Amygdala (tissue), 56 donors: ENCODE results near the gene HTR3A.

Experiments
- DNase-seq, 56 donors: peaks; one replicate each; lab custom pipeline; 2025; lab: John Stamatoyannopoulos, UW

HTR3A gene

GRCh38 chr11:114015117-114015516, 40.2 kb downstream of the HTR3A start:
- no peak for DNase-seq

GRCh38 chr11:114016986-114017385, 42.1 kb downstream of the HTR3A start:
- DNase-seq: no peak

GRCh38 chr11:114017723-114018122, 42.8 kb downstream of the HTR3A start:
- DNase-seq: no peak

- no peak for DNase-seq
These were observed 44.1 kb downstream of the HTR3A start for GRCh38 chr11:114019046-114019445.

GRCh38 chr11:114019574-114019973, 44.7 kb downstream of the HTR3A start:
- DNase-seq: no peak

GRCh38 chr11:114025329-114025907, 50.5 kb downstream of the HTR3A start:
- DNase-seq: no peak

- DNase-seq: no peak
These were observed 51.4 kb downstream of the HTR3A start for GRCh38 chr11:114026355-114026754.

- DNase-seq: peak in 9 of 56 donors; percentile 2 to 17 (median 9)
These were observed 52.5 kb downstream of the HTR3A start for GRCh38 chr11:114027391-114027790.

- no peak for DNase-seq
These were observed 53.0 kb downstream of the HTR3A start for GRCh38 chr11:114027926-114028325.

GRCh38 chr11:114031246-114031966, 56.5 kb downstream of the HTR3A start:
- no peak for DNase-seq

GRCh38 chr11:114031967-114032320, 57.0 kb downstream of the HTR3A start:
- no peak for DNase-seq

GRCh38 chr11:114033066-114033465, 58.2 kb downstream of the HTR3A start:
- no peak for DNase-seq

GRCh38 chr11:114033572-114033971, 58.7 kb downstream of the HTR3A start:
- DNase-seq: no peak

- no peak for DNase-seq
These were observed 60.0 kb downstream of the HTR3A start for GRCh38 chr11:114034956-114035355.

- DNase-seq: peak in 46 of 56 donors; percentile 14 to 77 (median 46)
These were observed 61.4 kb downstream of the HTR3A start for GRCh38 chr11:114036147-114036811.

GRCh38 chr11:114036958-114037357, 62.0 kb downstream of the HTR3A start:
- no peak for DNase-seq

- DNase-seq: no peak
These were observed 64.6 kb downstream of the HTR3A start for GRCh38 chr11:114039551-114039950.
